ENCODE measurements around the gene PHF19.

PHF19 gene

DNA sequence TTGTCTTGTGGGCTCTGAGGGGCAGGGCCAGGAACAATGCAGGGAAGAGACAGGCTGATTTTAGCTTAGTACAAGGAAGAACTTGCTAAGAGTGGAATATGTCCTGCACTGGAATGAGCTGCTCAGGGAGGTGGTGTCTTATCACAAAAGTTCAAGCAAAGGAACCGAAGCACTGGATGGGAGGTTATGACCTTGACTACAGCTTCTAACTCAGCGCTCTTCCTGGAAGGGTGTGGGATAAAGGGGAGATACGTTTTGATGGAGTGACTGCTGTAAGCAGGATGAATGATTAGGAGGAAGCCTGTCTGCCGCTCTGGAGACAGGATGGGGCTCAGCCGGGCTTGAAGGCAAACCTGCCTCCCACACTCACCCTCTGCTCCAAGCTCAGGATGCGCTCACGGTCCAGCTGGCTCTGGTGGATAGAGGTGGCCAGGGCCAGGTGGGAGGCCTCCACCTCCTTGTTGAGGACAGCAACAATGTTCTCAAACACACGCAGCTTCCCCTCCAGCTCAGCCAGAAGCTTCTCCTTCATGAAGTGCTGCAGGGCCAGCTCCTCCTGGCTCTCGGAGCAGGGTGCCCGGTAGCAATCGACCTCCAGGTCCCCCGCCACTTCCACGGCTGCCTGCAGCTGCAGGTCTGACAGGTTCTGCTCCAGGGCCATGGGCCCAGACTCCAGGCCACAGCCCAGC, 36.1 kb upstream of the PHF19 start:
- no peak for DNase-seq

DNA sequence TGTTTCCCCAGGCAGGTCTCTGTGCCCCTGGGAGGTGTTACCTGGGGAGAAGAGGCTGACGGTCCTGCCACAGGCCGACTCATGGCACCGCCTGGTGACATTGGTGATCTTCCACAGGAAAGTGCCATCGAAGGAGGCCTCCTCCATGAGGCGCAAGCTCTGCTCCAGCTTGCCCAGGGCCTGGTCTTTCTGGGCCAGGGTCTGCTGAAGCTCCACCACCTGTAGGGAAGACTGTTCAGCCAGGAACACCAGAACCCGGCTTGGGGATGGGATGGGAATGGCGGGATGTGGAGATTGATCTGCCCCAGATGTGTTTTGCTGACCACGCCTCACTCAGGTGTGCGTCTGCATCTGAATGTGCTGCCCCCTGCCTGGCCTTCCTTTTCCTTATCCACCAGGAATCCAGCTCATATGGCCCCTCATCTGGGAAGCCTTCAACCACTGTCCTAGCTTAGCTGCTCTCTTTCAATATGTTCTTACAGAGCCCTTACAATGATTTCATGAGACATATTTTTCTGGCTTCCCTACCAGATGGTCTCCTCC, 34.4 kb upstream of the PHF19 start:
- DNase-seq = no peak

DNA sequence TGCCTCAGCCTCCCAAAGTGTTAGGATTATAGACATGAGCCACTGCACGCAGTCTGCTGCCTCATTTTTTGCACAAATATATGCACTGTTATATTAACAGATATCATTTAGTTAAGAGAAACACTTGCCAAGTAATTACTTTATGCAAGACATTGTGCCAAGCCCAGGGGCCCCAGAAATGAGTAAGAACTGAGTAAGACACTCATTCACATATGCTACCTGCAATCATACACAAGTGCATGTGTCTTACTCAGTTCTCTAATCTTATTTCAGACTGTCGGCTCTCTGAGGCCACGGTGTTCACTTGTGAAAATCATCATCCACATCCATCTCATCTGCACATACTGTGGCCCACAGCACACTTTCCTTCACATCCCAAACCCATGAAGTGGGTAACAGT, 33.7 kb upstream of the PHF19 start:
- DNase-seq = no peak

DNA sequence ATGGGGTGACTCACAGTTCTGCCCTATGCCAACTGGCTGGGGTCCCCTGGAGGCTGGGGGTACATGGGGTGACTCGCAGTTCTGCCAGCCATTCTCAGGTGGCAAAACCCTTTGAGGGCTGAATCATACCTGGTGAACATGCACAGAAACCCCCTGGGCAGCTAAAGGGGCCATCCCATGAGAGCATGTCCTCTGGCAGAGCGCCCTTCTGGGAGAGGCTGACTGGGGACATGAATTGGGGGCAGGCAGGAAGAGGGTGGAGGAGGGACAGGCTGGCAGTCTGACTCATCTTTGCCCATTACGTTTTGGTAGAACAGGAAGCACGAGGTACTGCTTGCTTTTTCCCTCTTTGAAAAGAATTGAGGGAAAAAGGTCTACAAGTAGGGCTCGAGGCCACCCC, 32.9 kb upstream of the PHF19 start:
- DNase-seq = no peak

DNA sequence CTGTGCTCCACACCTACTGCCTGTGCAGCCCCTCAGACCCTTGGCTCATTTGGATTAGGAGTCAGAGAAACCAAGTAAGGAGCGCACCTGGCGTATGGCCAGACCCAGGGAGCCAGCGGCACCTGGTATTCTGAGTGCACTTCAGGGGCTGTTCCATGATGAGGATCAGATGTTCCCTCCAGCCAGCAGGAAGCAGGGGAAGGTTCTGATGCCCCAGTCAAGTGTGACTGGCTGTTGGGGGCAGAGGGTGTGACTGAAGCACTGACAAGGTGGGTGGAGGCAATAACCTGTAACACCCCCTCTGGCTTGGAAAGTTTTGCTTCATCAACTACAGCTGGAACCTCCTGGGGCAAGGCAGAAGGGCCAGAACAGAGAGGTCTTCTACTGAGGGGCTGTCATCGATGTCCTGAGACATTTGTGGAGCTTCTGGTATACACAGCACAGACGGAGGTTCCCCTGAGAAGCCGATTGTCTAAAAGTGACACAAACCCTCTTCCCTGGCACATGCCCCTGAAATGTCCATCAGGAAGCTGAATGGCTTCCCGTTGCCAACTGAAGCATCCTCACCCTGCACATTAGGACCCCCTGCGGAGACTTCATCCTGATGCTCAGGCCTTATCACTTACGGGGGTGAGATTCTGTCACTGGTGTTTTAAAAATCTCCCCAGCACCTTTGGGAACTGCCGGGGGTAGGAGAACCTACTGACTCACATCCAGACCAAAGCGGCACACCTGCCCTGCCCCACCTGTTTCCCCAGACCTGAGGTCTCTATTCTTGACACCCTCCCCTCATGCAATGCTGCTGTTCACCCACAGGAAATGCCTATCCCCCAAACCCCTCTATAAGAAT, 28.6 kb upstream of the PHF19 start:
- DNase-seq = peak; percentile 18

DNA sequence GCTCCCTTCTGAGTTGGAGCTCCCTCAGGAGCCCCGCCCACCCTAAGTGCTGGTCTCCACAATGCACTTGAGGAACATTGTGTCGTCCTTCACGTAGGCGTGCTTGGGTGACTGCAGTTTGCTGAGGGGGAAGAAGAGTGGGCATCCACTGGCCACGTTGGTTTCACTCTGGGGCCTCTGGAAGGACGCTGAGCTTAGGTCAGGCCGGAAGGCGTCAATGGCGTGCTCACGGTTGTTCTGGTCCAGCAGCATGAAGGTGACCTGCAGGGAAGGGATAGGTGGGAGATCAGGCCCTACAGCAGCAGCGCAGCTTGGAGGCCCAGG, 28.0 kb upstream of the PHF19 start:
- DNase-seq = no peak

DNA sequence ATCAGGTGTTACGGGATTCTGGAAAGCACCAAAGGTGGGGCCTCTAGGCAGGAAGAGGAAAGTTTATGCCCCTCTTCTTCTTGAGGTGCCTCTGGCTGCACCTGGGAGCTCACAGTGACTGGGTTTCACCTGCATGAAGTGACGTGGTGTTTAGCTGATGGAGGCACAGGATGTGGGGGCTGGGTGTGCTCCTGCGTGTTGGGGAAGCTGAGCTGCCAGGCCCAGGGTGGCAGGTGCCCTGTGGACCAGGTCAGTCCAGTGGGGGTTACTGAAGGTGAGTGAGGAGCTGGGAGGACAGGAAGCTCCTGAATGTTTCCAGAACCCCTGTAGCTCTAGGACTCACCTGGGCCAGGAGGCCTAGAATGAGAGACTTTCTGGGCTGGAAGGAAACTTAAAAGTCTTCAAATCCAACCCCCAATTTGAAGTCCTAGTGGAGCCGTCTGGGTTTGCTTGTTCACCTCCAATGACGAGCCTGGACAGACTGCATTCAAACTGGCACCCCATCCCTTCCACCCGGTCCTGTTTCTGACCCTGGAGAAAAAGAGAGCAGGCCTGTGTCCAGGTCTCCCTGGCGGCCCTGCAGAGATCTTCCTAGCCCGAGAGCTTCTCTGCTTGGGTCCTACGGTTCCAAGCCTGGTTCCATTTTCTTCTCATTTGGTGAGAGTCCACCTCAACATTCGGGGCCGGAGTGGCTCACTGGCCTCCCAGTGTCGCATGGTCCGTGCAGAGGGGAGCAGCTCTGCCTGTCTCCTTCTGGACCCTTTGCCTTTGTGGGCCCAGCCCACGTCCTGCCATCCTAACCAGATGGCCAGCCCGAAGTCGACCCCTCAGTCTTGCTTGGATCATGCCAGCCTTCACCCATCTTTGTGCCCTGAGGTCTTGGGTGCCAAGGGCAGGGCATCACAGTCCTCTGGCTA, 27.3 kb upstream of the PHF19 start:
- DNase-seq = no peak

DNA sequence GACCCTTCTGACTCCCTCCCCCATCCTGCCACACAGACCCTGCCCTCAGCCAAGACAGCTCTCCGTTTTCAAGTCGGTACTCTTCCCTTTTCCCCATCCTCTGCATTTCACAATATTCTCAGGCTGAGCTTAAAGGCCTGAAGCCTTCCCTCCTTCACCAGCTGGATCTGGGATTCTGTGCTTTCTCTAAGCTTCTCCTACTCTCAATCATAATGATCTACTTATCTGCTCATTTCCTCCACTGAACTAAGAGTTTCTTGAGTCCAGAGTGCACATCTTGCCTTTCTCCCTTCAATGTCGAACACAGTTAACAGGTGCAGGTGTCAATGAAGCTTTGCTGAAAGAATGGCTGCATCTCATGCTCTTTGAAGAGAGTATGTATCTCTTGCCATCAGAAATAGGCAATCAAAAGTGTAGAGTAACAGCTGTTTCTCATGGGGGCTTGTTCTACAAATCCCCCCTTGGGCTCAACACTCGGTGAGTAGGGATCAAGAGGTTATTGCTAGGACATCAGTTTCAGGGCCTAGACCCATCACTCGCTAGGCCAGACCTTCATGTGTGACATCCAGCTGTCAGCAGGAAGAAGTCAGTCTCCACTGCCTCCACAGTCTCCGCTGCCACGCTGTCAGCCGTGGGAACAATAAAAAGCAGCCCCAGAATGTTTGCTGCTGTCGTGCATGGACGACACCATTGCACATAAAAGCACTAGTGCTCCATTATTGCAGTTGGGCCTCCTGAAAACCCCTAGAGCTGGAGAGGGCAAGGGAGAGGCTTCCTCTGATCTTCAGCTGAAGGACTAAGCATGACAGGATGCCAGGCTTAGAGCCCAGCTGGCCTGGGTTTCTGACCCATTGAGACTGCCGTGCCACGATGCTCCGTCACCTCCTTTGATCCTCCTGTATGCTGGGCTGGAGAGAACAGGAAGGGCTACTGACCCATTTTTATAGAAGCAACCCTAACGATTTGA, 25.9 kb upstream of the PHF19 start:
- no peak for DNase-seq

DNA sequence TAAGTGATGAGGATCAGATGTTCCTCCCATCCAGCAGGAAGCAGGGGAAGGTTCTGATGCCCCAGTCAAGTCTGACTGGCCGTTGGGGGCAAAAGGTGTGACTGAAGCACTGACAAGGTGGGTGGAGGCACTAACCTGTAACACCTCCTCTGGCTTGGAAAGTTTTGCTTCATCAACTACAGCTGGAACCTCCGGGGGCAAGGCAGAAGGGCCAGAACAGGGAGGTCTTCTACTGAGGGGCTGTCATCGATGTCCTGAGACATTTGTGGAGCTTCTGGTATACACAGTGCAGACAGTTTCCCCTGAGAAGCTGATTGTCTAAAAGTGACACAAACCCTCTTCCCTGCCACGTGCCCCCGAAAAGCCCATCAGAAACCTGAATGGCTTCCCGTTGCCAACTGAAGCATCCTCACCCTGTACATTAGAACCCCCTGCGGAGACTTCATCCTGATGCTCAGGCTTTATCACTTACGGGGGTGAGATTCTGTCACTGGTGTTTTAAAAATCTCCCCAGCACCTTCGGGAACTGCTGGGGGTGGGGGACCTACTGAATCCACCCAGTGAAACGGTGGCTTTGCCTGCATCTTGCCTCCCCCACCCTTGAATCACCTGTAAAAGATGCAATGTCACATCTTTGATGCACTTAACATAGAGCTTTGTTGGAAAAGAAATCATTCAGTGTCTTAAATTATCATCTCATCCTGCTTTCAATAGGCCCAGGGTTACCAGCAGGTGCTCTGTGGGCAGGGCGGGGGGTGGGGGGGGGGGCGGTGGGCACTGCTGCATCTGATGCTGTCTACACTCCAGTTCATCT, 25.0 kb upstream of the PHF19 start:
- no peak for DNase-seq

DNA sequence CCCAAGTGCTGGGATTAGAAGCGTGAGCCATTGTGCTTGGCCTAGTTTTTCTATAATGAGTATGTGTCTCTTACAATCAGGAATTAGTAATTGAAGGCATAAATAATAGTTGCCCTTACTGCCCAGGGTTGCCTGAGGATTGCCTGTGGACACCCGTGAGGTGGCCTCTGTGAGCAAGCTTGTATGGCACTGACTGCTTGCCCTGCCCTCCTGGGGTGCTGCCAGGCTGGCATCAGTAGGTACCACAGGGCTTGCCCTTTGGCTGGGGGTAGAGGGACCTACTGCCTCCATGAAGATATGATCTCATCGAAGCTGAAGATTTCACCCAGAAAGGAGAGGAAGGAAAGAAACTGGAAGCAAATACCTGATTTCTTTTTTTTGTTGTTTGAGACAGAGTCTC, 23.8 kb upstream of the PHF19 start:
- no peak for DNase-seq

DNA sequence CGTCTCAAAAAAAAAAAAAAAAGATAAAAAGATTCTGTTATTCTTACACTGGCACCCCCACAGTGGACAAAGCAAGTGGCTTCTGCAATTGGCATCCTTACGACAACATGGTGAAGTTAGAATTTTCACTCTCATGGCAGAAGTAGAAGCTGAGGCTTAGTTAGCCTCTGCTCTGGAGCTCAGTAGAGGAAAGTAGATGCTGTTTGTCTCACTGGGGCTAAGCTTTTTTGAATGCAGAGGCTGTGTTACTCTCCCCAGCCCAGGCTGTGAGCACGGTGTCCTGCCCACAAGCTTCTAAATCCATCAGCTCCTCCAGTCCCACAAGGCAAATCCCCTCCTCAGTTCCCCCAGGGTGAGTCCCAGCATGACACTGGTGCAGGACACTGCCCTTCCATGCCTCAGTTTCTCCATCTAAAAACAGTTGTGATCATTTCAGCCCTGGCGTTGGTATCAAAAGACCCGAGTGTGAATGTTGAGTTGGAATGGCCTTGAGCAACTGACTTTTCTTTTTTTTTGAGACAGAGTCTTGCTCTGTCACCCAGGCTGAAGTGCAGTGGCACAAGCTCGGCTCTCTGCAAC, 22.6 kb upstream of the PHF19 start:
- no peak for DNase-seq

DNA sequence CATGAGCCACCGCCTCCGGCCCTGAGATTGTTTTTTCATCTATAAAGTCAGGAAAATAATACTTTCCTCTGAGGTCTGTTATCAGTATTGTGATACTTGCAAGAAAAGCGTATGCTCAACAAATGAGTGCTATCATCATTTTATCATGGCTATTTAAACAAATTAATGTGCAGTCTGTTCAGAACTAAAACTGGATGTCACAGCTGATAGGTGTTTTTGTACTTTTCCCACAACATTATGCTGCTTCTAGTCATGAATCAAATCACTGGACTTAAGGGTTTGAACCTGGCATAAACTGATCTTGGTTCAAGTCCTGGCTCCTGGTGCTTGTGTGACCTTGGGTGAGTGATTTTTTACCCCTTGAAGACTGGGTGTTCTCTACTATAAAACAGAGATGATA, 21.4 kb upstream of the PHF19 start:
- no peak for DNase-seq

DNA sequence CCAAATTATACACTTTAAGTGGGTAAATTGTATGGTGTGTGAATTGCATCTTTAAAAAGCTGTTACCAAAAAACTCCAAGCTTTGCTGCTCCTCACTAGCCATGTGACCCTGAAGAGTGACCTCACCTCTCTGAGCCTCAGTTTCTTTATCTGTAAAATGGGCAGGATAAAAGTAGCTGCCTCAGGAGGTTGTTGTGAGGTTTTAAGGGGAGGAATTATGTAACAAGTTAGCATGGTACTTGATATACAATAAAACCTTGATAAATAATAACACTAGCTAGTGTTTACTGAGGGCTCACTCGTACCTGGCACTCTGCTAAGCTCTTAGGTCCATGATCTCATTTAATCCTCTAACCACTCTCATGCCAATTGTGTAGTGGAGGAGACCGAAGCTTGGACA, 19.0 kb upstream of the PHF19 start:
- DNase-seq = no peak

DNA sequence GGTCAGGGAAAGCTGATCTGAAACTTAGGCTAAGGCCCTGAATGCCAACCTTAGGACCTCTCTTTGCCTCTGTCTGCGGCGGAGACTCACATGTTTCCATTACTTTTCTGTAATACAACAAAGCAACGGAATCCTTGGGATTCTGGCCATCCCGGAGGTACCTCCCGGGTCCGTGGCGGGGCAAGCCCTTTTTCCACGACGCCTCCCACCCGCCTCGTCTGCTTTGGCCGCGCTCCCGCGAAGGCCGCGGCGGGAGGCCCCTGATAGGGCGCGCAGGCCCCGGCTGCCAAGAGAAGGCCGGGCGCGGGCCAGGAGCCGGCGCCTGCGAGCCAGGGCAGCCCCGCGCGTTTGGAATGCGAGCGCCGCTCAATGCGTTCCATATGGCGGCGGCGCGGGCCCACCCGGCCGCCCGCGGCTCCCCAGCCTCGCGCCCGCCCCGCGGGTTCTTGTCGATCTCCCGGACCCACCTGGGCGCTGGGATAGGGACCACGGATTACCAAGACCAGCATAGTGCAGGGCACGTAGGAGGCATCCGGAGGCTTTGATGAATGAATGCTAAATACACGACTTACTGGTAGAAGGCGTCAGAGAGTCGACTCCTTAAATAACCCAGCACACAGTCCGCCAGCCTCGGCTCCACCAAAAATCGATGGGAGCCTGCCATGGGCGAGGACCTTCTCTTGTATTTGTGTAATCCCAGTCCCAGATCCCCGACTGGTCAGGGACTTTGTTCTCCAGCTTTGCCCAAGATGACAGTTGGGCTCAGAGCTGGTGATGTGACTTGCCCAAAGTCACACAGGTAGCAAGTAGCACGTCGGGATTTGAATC, 17.5 kb upstream of the PHF19 start:
- DNase-seq = no peak

DNA sequence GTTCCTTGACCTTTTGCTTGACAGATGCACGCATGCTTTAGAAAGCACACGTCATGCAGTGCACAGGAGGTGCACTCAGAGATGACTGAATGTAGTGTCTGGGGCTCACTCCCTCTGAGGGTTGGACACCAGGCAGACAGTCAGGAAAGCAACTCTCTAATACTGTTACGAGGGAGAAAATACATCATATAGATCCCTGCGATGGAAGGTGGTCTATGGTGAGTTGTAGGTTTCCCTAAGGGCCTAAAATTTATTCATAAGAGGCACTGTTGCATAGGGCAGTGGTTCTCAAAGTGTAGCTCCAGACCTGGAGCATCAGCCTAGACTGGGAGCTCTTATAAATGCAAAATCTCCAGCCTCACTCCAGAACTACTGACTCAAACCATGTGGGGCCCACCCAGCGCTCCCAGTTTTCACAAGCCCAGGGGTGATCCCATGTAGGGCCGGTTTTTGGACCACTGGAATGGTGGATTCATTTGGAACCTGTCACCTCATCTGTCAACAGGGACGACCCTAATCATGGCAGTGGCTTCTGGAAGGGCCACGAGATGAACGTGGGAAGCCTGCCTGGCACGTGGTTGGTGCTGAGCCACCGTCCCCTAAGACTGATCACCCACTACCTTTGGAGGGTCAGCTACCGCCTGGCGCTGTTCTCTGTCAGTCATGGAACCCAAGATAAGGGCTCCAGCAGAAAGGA, 16.8 kb upstream of the PHF19 start:
- DNase-seq = no peak

DNA sequence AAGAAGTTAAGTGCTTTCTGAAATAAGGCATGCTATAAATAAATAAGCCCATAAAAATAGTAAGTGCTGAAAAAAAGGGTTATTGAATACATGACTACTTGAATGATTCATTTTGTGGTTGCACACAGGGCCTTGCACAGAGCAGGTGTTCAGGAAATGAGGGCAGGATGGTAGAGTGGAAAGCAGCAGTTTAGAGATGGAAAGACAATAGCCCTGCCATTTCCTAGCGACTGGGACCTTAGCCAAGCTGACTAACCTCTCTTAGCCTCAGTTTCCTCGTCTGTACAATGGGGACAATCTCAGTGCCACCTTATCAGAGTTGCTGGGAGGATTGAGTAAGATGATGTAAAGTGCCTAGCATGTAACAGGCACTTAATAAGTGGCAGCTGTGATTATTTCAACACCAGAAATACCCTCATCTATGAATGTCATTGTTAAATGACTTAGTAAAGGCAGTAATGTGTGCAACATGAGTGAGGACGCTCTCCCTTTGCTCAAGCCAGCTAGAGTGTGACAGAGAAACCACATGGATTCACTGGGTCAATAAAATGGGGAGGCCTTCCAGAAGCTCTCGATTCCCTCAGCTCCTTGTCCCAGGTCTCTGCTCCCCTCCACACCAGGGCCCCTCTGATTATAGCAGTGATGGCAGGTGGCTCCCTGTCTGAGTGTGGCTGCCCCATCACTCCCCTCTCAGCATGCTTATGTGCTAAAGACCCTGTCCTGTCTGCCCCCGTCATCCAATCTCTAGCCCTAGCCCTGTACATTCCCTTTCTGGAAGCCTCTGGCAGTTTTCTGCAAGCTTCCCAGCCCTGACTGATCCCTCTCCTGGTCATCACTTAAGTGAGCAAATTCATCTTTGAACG, 16.0 kb upstream of the PHF19 start:
- DNase-seq = no peak

DNA sequence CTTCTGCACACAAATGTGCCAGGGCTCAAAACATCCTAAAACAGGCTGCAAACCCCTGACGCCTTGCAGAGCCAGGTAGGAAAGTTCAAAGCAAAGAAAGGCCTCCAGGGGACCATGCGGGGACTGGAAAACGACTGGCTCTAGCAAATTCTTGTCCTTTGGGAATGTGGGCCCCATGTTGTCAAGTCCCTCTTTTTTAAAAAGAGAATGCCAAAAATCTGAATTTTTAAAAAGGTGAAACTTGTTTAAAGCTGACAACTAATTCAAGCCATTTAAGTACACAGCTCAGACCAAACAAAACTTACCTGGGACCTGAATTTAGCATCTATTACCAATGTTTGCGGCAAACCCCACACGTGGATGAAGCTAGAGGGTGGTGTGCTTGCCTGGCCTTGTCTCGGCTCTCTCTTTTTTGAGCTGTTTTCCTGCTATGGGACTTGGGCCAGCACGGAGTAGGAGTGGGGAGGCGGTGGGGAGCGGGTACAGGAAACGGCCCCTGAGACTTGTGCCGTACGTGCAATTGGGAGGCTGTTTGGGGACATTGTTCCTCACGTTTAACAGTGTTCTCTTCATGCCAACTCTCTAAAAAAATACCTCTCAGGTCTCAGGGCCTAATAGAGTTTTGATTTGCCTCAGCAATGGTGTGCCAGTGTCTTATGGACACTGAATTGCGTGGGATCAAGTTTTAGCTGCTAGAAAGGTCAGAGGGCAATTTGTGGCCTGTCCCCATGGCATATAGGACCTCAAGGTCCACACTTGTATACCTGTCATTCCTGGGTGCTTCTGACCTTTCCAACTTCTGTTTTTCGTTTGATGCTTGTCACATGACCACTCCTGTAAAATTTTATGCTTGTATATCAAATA, 15.1 kb upstream of the PHF19 start:
- no peak for DNase-seq

Measured in NCI-H2171 treated with DMSO at 0.1 percent for 48 hours (cell line).